ENCODE measurements around the gene TRMT112. TPM values are rescaled to one million over a fixed set of nuclear protein-coding genes. Genes with fewer than 3 reads are reported as not detected.
A peak's percentile ranks its signal among the peaks of the same experiment; 100 is the strongest.

The TRMT112 gene
- total RNA-seq, 2 donors from 2014 or later = 157 to 218 TPM

DNA sequence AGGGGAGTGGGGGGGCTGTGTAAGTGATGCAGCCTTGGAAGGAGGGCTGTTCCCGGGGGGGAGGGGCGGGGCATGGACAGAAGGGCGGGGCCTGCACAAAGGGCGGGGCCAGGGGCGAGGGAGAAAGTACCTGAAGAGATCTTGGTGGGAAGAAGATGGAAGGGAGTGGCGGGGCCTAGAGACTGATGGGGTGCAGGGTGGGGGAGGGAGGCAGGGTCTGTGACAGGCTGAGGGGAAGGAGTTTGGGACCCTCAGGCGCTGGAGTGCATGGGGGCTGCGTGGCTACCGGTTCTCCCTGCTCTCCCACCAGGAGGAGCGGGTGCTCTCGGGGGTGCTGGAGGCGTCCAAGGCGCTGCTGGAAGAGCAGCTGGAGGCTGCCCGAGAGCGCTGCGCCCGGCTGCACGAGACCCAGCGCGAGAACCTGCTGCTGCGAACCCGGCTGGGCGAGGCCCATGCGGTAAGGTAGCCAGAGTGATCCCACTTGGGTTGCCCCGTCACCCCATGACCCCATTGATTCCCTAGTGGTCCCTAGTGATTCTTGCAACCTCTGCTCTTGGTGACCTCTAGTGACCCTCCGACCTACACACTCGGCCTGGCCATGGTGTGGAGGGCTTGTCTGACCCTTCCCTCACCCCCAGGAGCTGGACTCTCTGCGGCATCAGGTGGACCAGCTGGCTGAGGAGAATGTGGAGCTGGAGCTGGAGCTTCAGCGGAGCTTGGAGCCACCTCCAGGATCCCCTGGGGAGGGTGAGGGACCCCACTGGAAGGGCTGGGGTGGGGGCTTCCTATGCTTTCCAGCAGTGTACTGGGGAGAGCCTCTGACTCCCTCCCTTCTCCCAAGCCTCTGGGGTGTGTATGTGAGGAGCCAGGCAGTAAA is 25.7 kb upstream of the TRMT112 start:
- H3K4me3 Mint-ChIP-seq = peak overlapping the region; percentile 96
- H3K9me3 Mint-ChIP-seq = no peaks in the 10 kb centered on the region
- ATAC-seq (replicated peaks) = no peak
- peaks cover 8% of the 10 kb centered on the region for H3K4me1 Mint-ChIP-seq
- no peak overlapping the region for H3K27ac Mint-ChIP-seq
- peaks cover 62% of the 10 kb centered on the region for H3K36me3 Mint-ChIP-seq (ENCODE audit: low read depth)
- H3K27me3 Mint-ChIP-seq = no peaks in the 10 kb centered on the region

DNA sequence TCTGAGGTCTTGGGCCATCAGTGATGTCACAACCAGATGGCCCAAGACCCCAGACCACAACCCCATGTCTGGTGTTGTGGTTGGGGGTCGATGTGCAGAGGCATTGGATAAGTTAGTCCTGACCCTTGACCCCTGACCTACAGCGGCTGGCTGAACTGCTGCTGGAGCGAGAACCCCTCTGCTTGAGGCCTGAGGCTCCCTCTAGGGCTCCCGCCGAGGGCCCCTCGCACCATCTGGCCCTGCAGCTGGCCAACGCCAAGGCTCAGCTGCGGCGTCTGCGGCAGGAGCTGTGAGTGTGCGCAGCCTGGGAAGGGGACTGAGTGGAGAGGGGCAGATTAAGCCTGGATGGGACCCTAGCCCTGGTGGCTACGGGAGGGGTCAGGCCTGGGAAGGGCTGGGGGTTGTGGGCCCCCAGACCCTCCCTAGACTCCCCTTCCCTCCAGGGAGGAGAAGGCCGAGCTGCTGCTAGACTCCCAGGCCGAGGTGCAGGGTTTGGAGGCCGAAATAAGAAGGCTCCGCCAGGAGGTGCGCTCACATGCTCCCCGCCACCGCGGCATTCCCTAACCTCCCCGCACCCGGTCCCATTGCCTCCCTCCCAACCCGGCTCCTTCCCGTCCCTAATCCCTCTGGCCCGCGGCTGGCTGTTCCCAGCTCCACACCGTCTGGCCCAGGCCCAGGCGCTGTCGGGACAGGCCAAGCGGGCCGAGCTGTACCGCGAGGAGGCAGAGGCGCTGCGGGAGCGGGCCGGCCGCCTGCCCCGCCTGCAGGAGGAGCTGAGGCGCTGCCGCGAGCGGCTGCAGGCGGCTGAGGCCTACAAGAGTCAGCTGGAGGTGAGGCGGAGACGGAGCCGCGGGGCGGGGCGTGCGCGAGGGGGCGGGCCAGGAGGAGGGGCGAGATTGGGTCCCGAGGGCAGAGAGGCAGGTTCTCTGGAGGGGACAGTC is 24.8 kb upstream of the TRMT112 start:
- peak overlapping the region; percentile 96 for H3K4me3 Mint-ChIP-seq
- peaks cover 61% of the 10 kb centered on the region for H3K36me3 Mint-ChIP-seq (ENCODE audit: low read depth)
- H3K27ac Mint-ChIP-seq = no peak overlapping the region
- ATAC-seq (replicated peaks) = peak; percentile 63
- no peaks in the 10 kb centered on the region for H3K9me3 Mint-ChIP-seq
- peaks cover 8% of the 10 kb centered on the region for H3K4me1 Mint-ChIP-seq
- no peaks in the 10 kb centered on the region for H3K27me3 Mint-ChIP-seq

DNA sequence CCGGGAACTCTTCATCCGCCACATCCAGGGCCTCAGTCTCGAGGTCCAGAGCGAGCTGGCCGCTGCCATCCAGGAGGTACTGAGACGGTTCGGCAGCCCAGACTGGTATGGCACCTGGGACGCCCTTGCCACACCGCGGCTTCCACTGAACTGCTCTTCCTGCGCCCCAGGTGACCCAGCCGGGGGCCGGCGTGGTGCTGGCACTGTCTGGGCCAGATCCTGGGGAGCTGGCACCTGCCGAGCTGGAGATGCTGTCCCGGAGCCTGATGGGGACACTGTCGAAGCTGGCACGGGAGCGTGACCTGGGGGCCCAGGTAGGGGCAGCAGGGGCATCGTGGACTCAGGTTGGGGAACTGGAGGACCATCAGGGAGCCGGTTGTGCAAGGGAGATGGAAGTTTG is 24.1 kb upstream of the TRMT112 start:
- Mint-ChIP-seq H3K4me3 (peak overlapping the region; percentile 96), H3K27me3 (no peaks in the 10 kb centered on the region), H3K4me1 (peaks cover 8% of the 10 kb centered on the region), H3K36me3 (ENCODE audit: low read depth) (peaks cover 54% of the 10 kb centered on the region), H3K27ac (no peak overlapping the region), H3K9me3 (no peaks in the 10 kb centered on the region)
- no peak for ATAC-seq (replicated peaks)

DNA sequence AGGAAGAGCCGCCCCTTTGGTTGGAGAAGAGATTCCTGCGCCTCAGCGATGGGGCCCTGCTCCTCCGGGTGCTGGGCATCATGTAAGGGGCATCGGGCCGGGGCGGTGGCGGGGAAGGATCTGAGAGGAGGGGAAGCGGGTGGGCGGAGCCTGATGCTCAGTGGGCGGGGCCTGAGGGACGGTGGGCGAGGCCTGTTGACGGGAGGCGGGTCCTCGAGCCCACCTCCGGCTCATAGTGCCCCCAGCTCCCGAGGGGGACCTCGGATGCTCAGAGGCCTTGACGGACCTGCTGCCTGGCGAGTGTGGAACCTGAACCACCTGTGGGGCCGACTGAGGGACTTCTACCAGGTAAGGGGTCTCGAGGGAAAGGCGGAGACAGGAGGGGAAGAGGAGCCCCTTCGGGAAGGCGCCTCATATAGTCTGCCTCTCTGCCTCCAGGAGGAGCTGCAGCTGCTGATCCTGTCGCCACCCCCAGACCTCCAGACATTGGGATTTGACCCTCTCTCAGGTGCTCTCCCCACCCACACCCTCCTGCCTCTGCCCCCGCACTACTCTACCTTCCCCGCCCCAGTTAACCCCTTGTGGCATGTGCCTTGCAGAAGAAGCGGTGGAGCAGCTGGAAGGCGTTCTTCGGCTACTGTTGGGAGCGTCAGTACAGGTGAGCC is 23.4 kb upstream of the TRMT112 start:
- Mint-ChIP-seq H3K27me3 (no peaks in the 10 kb centered on the region), H3K36me3 (ENCODE audit: low read depth) (peaks cover 48% of the 10 kb centered on the region), H3K27ac (peak overlapping the region; percentile 97), H3K9me3 (no peaks in the 10 kb centered on the region), H3K4me3 (peak overlapping the region; percentile 96), H3K4me1 (peaks cover 8% of the 10 kb centered on the region)
- ATAC-seq (replicated peaks) = peak; percentile 47

DNA sequence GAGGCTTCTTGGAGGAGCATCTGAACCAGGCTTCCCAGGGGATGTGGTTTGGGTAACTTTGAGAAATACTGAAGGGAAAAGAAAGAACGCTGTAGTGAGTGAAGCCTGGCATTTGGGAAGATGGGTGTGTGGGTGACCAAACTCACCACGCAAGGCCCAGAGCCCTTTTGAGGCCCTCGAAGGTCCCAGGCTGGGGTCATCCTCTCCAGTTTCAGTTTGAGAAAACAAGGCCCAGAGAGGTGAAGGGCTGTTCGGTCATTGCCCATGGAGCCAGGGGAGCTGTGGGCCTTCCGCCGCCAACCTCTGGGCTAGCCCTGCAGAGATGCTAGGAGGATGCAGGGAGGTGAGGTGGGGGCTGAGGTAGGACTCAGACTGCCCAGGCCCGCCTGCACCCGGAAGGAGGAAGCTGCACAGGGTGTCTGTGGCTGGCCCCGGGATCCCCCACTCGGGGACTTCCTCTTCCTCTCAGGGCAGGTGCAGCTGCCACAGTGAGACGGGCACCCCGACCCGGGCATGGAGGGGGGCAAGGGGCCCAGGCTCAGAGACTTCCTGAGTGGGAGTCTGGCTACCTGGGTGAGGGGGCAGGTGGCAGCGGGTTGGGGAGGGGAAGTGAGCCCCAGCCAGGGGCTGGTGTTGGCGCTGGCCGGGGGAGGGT is 22.5 kb upstream of the TRMT112 start, which contains the start of gene CCDC88B:
Gene CCDC88B, plus strand, starts transcription at position 451 of the 655 bp plus-strand sequence. Its CDS starts 63 bp downstream, at position 514.
- Mint-ChIP-seq H3K9me3 (no peaks in the 10 kb centered on the region), H3K27ac (peak within 1 kb of the TSS; percentile 97), H3K4me3 (peak within 1 kb of the TSS; percentile 96), H3K4me1 (peaks cover 12% of the 10 kb centered on the region), H3K36me3 (ENCODE audit: low read depth) (peaks cover 43% of the 10 kb centered on the region), H3K27me3 (no peaks in the 10 kb centered on the region)
- peak; percentile 86 for ATAC-seq (replicated peaks)

DNA sequence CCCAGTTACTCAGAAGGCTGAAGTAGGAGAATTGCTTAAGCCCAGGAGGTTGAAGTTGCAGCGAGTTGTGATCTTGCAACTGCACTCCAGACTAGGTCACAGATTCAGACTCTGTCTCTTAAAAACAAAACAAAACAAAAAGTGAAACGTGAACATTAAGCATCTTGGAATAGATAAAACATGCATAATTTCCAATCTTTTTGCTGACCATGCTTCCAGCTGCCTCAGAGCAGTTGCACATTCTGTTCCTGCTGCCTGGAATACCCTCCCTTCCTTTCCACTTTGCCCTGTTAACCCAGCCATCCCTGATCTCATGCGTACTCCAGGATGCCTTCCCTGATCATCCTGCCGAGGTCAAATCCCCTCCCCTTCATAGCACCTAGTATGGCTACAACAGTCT is 21.9 kb upstream of the TRMT112 start:
- Mint-ChIP-seq H3K4me1 (peaks cover 13% of the 10 kb centered on the region), H3K36me3 (ENCODE audit: low read depth) (peaks cover 45% of the 10 kb centered on the region), H3K4me3 (peak overlapping the region; percentile 96), H3K27ac (peak overlapping the region; percentile 97), H3K9me3 (no peaks in the 10 kb centered on the region), H3K27me3 (no peaks in the 10 kb centered on the region)
- ATAC-seq (replicated peaks) = no peak

DNA sequence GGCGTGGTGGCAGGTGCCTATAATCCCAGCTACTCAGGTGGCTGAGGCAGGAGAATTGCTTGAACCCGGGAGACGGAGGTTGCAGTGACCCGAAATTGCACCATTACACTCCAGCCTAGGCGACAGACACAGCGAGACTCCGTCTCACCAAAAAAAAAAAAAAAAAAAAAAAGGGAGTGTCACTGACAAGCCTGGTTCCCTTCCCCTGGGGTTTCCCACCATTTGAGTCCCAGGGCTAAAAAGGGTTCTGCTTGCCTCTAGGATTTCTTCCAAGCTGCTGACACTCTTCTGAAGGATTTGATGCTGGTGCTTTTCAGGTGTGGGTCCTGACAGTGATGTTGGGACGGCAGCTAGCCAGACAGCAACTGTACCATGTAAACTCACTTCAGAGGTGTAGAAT is 21.4 kb upstream of the TRMT112 start:
- Mint-ChIP-seq H3K4me1 (peaks cover 13% of the 10 kb centered on the region), H3K36me3 (ENCODE audit: low read depth) (peaks cover 48% of the 10 kb centered on the region), H3K27ac (peak overlapping the region; percentile 97), H3K27me3 (no peaks in the 10 kb centered on the region), H3K9me3 (no peaks in the 10 kb centered on the region), H3K4me3 (peak overlapping the region; percentile 96)
- no peak for ATAC-seq (replicated peaks)

DNA sequence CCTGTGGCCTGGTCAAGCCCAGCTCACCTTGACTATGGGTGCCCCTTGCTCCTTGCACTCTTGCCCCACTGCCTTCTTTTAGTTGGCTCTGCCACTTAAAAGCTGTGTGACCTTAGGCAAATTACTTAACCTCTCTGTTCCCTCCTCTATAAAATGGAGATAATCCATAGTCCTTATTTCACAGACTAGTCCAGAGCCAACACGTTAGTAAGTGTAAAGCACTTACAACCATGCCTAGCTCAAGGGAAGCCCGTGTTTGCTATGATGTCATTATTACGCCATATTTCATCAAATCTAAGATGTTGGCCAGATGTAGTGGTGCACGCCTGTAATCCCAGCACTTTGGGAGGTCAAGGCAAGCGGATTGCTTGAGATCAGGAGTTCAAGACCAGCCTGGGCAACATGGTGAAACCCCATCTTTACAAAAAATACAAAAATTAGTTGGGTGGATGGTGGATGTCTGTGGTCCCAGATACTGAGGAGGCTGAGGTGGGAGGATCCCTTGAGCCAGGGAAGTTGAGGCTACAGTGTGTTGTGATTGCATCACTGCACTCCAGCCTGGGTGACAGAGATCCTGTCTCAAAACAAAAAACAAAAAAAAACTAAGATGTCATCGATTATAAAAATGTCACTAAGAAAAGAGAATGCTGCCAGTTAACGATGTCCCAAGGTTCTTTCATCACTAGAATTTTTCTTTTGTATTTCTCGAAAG is 20.3 kb upstream of the TRMT112 start:
- Mint-ChIP-seq H3K27ac (peak overlapping the region; percentile 30), H3K36me3 (ENCODE audit: low read depth) (peaks cover 52% of the 10 kb centered on the region), H3K27me3 (no peaks in the 10 kb centered on the region), H3K4me3 (peak overlapping the region; percentile 96), H3K9me3 (no peaks in the 10 kb centered on the region), H3K4me1 (peaks cover 13% of the 10 kb centered on the region)
- no peak for ATAC-seq (replicated peaks)

DNA sequence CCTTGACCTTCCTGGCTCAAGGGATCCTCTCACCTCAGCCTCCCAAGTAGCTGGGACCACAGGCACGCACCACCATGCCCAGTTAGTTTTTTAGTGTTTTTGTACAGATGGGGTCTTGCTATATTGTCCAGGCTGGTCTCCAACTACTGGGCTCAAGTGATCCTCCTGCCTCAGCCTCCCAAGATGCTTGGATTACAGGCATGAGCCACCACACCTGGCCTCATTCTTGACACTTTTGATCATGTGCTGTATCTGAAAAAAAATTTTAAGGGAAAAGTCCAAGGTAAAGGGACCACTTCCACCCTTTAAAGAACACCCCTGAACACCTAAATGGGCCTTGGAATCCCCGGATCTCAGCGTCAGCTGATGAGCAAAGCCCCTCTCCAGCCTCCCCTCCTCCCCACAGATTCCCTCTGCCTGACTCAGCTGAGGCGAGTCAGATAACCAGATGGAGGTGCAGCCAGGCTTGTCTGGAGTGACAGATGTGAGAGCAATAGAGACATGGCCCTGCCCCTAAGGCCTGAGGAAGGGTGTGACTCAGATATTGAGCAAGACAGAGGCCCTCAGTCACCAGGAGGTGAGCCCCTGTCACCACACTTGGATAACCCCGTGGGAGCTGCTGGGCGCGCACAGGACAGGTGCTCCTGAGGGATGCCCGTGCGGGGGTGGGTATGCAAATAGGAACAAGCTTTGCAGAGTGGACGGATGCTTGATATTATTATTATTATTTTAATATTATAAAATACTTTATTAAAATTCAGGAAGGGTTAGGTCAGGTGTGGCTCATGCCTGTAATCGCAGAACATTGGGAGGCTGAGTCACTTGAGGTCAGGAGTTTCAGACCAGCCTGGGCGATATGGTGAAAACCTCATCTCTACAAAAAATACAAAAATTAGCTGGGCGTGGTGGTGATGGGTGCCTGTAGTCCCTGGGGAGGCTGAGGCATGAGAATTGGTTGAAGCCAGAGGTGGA is 17.7 kb upstream of the TRMT112 start:
- peak overlapping the region; percentile 41 for H3K4me3 Mint-ChIP-seq
- H3K27ac Mint-ChIP-seq = peak overlapping the region; percentile 86
- peaks cover 34% of the 10 kb centered on the region for H3K36me3 Mint-ChIP-seq (ENCODE audit: low read depth)

DNA sequence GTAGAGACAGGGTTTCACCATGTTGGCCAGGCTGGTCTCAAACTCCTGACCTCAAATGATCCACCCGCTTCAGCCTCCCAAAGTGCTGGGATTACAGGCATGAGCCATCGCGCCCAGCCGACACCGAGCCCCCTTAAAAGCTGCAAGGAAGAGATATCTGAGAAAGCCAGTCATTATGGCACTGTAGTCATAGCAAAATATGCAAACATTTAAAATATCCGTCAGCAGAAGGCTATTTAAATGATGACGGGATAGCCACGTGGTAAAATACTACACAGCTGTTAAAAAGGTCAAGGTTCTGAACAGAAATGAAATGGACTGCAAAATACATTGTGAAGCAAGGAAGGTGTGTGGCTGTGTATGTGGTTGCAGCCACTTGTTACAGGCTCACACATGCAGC is 16.2 kb upstream of the TRMT112 start:
- Mint-ChIP-seq H3K27ac (no peak overlapping the region), H3K27me3 (no peaks in the 10 kb centered on the region), H3K36me3 (ENCODE audit: low read depth) (peaks cover 25% of the 10 kb centered on the region), H3K9me3 (no peaks in the 10 kb centered on the region), H3K4me1 (peaks cover 11% of the 10 kb centered on the region), H3K4me3 (no peak overlapping the region)
- no peak for ATAC-seq (replicated peaks)

More for the DNA sequence above, 17.7 kb upstream of the TRMT112 start:
- no peaks in the 10 kb centered on the region for H3K9me3 Mint-ChIP-seq
- ATAC-seq (replicated peaks) = peak; percentile 75
- peaks cover 19% of the 10 kb centered on the region for H3K4me1 Mint-ChIP-seq
- no peaks in the 10 kb centered on the region for H3K27me3 Mint-ChIP-seq

DNA sequence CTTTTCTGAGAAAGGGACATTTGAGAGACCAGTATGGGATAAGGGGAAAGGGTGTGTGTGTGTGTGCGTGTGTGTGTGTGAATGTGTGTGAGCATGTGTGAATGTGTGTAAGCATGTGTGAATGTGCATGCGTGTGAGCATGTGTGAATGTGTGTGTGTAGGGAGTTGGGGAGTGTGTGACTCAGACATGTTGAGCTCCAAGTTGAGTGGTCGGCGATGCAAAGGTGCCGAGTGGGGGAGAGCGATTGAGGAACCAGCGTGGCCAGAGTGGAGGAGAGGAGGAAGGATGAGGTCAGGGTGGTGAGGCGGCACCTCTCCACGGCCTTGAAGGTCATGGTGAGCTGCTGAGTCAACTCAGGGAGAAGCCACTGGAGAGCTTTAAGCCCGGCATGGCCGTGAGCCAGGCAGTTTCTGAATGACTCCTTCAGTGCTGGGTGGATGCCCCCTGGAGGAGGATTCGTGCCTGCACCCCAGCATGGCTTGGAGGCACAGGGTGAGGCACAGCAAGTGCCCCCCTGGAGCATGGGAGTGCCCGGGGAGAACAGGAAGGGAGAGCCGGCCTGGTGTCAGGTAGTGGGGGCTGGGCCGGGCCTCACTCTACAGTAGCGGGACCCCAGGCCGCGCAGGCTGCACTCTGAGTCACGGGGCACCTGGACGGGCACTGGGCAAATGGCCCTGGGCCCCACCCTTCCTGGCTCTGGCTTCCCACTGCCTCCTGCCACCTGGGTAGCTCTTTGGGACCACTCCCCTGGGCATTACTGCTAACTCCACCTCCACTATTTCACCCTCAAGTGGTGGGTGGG is 14.4 kb upstream of the TRMT112 start:
- Mint-ChIP-seq H3K36me3 (ENCODE audit: low read depth) (peaks cover 13% of the 10 kb centered on the region), H3K9me3 (no peaks in the 10 kb centered on the region), H3K27me3 (no peaks in the 10 kb centered on the region), H3K27ac (peak overlapping the region; percentile 37), H3K4me1 (peaks cover 15% of the 10 kb centered on the region), H3K4me3 (peak overlapping the region; percentile 44)
- ATAC-seq (replicated peaks) = peak; percentile 88

DNA sequence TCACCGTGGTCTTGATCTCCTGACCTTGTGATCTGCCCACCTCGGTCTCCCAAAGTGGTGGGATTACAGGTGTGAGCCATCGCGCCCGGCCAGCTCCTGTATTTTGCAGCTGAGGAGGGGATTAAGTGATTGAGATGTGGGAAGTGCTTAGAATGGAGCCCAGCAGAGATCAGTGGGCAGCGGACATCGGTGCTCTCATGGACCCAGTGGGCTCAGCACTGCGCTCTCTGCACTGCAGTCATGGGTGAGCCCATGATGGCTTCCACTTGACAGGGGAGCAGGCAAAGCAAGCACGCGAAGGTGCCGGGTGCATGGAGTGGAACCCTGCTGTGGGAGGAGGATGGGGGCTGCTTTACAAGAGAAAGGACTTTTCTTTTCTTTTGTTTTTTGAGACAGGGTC is 13.5 kb upstream of the TRMT112 start:
- H3K27me3 Mint-ChIP-seq = no peaks in the 10 kb centered on the region
- no peak for ATAC-seq (replicated peaks)
- peak overlapping the region; percentile 44 for H3K4me3 Mint-ChIP-seq
- H3K36me3 Mint-ChIP-seq (ENCODE audit: low read depth) = peaks cover 13% of the 10 kb centered on the region
- H3K4me1 Mint-ChIP-seq = peaks cover 15% of the 10 kb centered on the region
- H3K27ac Mint-ChIP-seq = no peak overlapping the region
- no peaks in the 10 kb centered on the region for H3K9me3 Mint-ChIP-seq
